Activated gamma-delta T cell (primary cell): ENCODE measurements around the gene MEAK7.

ENCODE experiments used
- DNase-seq: peaks from one replicate; lab custom pipeline; 2025; lab: John Stamatoyannopoulos, UW

The MEAK7 gene

DNA sequence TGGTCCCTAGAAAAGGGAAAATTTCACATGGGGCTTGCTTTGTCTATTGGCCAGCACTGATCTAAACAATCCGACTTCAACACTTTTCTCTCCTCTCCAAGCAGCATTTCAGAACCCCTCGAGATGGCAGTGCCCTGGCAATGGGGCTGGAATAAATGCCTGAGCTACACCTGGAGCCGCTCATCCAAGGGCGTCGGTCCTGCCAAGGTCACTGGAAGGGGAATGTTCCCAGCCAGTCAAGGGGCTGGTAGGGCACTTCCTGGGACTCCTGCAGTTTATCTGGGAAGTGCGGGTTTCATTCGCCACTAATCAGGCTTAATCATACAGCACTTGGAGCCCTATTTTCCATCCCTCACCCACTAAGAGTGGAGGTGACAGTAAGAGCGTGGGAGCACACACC is 17.1 kb downstream of the MEAK7 start:
- no peak for DNase-seq

DNA sequence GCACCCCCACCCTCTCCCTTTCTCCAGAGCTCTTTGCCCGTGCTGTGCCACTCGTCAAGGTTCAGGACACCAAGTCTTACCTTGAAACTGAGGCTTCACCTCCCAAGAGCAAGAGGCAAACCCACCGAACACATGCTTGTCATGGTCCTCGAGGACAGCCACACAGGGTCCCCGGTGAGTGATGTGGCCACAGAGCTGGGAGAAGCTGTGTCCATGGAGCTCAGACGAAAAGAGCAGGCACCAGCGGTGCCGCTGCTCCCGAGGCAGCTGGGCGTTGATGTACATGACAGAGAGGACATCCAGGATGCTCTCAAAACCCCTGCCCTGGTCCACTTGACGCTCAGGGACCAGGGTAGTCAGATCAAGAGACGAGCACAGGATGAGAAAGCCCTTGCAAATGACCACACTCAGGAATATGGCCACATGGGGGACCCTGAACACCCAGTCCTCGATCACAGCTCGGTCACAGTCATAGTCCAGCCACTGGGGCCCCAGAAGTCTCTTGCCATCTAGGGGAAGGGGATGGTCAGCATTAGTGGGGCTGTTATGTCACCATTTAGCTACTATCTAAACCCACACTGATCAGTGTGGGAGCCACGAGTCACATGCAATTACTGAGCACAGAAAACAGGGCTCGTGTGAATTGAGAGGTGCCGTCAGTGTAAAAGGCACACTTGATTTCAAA is 17.8 kb downstream of the MEAK7 start:
- DNase-seq: no peak

DNA sequence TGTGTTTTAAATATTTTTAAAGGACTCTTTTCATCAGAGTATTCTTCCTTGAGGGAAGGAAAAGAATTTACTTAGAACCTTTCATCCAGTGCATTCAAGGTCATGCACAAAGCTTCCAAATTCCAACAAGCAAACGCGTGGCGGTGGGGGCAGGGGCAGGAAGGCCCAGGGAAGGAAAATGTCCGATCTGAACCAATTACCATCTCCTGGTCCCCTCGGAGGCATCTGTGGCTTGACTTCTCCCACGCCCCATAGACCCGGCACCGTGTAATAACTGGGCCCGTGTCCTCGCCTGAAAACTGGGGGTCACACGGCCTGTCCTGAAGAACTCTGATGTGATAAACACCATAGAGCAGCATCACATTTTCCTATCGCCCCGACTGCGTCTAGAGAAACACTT is 18.3 kb downstream of the MEAK7 start:
- DNase-seq: no peak

DNA sequence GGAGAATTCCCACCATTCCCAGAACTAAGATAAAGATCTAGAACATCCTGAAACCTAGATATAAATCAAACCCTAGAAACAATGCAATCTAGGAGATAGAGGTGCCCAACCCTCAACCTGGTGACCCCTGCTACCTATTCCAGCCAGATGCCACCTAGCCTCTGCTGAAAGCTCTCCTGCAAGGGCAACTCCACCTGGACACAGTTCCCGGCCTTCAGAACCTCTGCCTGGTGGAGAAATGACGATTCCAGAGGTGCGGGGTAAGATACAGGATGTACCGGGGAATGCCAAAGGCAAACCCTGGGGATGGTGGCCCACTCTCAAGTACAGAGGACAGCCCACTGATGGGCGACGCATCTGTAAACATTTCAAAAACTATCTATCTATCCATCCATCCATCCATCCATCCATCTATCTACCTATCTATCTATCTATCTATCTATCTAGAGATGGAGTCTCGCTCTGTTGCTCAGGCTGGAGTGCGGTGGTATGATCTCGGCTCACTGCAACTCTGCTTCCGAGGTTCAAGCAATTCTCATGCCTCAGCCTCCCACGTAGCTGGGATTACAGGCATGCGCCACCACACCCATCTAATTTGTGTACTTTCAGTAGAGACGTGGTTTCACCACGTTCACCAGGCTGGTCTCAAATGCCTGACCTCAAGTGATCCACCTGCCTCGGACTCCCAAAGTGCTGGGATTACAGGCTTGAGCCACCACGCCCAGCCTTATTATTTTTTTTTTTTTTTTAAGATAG is 19.0 kb downstream of the MEAK7 start:
- no peak for DNase-seq

DNA sequence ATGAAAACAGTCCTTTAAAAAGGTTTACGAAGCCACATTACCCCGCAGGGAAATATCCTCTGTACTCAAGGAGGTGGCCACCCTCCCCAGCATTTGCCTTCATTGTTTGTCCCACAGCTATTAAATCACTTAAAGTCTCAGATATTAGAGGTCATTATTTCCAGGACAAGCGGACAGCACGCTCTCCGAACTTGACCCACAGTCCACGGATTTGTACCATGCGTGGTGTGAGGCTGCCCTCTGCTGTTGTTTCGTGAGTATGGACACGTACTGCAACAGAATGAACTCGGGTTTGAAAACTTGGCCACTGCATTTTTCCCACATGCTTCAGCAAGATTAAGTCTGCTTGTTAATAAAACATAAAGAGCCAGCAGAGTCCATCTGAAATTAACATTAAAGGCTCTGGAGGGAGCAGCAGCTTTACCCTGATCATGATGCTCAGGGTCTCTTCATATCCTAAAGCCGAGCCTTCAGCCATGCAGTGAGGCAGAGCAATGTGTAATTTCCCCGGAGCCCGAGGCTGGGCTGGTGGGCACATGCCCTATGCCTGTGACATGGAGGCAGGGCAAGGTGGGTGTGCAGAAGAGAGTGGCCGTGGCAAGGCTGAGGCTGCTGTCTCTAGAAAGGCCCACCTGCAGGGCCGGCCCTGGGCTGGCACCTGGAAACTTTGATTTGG is 19.7 kb downstream of the MEAK7 start:
- no peak for DNase-seq

DNA sequence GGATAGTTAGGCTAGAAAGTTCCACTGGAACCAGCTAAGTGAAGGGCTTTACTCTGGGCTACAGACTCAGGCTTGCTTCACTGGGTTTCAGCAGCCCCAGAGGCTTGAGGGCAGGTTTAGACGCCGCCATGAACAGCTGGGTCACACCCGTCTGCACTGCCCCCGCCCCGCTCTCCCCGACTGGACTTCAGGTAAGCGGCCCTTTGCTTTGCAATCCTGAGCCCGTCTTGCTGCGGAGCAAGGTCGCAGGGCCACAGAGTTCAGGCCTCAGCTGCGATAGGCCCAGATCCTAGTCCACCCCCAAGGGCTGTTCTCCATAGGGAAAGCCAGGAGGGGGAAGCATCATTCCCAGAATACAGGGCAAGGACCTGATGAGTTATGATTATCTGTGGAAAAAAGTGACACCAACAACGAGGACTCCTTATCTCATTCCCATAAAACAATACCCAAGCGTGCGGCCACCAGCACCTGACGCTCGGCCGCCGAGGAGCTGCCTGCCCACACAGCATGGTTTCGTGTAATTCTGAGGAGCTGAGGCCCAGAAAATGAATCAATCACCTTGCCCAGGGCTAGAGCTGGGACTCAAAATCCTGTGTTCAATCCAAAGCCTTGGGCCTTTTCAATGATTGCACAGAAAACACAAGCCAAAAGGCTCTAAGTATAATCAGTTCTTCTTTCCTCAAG is 20.4 kb downstream of the MEAK7 start:
- DNase-seq: no peak

DNA sequence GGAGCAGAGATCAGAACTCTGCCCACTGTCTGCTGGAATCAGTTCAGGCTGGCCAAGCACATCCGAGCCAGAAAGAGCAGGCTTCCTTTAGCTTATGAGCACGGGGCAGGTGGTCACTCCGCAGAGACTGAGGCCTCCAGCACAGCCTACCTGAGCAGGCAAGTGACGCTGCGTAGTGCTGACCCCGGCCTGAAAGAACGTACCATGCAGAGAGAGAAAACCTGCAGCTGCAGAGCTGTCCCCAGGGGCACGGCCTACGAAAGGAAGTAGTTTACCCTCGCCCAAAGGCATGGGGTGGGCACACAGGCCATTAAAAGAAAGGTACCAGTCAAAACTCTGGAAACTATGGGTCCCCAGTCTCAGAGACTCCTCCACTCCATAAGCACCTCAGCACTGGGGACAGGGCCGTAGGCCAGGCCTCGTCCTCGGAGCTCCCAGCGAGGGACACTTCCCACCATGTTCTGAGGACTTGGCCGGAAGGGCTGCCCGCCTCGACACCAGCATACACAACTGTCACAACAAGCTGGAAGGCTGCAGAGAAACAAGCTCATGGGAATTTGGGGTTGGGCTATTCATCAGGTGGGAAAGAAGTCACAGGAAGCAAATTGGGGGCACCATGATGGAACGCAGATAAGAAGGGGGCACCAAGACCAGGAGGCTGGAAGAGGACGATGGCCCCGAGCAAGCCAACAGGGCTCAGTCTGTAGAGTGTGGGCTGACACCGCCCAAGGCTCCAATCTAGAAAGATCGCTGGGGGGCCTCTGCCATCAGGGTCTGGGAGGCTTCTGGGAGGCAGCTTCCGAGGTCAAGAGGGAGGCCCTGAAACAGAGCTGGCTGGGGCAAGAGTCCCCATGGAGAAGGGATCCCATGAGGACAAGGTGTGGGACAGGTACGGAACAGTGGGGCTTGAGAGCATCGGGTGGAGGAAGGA is 21.2 kb downstream of the MEAK7 start:
- DNase-seq: no peak

DNA sequence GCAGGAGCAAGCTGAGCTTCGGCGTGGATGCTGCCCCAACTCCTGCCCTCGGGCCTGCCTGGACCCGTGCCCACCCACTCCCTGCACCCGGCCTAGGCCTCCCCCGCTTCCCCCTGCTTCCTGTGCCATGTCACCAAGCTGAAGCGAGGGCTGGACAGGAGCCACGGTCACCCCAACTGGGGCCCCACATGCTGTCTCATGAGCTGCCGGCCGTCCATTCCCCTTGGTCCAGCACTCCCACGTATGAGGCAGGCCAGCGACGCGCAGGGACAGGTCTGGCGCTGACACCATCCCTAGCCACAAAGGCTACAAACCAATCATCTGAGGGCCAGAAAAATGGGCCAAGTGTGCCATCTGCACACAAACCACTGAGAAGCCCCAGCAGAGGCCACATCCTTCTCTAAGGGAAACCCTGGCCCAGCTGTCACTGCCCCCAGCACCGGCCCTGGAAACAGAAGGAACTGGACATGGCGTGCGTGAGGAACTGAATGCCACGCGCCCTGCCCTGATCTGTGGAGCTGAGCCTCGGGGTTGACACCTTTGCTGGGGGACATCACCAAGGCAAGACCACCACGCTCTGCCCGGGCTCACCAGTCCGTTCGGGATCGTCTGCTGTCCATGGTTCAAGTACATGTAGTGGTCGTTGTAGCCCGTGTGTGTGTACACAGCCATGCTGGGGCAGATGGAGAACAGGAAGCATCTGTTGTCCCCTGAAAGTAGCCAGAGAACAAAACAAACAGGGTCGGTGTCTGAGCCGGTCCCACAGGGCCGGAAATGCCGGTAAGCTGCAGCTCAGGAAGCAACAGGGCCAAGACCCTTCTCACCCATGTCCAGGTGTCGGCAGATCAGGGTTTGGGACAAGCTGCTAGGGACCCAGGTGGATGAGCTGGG is 22.2 kb downstream of the MEAK7 start:
- DNase-seq: no peak

DNA sequence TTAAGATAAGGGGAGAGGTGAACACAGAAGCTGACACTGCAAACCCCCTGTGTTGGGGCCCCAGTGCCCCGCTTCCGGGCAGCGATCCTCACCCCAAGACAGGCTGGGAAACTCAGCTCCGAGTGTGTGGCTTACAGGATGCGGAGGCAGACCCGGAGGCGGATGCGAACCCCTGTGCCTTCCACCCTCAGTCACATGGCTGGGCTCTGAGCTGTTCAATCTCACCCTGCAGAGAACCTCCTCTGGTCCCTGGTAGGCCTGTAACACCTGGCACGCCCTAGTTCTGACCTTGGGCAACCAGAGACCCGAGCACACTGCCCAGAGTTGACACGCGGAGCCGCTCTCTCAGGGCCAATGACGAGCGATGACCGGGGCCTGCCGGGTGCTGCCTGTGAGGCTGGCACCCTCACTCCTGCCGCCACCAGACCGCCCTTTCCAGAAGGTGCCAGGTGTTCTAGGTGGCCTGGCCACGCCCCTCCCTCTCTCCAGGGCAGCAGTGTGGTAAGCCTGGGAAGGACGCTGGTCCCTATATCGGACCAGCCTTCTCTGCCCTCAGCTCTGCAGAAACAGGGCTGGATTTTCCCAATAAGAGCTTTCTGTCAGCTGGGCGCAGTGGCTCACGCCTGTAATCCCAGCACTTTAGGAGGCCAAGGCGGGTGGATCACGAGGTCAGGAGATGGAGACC is 23.3 kb downstream of the MEAK7 start:
- DNase-seq: no peak

DNA sequence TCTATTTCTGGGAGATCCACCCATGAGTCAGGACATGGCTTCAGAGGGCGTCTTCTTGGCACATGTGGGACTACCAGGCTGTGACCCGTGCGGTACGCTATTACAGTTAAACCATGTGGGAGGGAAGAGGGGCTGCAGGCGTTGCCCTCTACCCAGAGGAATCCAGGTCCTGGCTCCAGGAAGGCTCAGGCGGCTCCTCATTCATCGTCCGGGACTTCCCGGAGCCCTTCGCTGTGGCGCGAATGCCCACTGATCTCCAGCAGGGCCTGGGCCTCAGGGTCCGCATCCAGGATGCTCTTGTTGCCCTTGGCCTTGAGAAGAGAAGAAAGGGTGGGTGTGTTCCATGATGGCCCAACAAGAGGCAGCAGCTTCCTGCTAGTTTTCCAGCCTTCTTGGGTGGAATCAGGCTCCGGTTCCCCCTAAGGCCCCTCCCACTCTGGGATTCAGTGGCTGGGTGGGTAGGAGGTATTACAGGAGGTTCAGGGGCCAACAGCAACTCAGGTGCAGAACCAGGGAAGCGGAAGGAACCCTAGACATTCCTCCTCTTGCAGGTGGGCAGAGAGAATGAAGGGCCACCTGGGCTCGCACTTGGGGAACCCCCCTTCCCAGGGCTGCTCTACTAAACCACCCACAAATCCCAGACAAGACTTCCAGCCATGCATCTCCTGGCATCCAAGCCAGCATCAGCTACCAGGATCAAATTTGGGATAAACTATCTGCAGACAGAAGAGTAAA is 24.6 kb downstream of the MEAK7 start:
- DNase-seq: no peak

DNA sequence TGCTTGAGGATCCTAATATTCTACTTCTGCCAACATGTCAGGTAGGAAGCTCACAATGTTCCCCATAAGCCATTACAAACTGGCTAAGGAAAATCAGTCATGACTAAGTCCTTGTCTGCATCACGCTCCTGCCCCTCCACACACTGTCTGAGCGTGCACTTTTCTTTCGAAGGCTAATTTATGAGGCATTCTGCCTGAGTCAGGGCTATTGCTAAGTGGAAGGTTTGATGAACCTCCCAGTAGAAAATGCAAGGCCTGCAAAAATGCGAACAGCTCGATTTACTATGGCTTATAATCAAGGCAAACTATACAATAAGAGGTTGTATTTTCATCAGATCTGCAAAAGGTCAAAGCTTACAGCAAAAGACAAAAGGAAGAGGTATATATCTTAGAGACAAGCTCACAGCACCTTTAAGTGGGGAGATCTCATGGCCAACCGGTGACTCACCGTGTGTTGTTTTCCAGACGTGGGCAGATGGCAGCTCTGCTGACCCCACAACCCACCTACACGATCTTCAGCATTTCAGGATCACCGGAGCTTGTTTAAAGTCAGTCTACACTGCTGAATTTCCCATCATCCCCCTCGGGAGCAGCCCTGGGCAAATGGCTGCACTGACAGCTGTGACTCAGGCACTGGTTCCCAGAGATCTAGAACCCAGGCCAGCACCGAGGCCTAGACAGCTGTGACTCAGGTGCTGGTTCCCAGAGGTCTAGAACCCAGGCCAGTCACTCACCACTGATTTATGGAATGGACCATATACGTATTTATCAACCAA is 26.1 kb downstream of the MEAK7 start:
- no peak for DNase-seq

DNA sequence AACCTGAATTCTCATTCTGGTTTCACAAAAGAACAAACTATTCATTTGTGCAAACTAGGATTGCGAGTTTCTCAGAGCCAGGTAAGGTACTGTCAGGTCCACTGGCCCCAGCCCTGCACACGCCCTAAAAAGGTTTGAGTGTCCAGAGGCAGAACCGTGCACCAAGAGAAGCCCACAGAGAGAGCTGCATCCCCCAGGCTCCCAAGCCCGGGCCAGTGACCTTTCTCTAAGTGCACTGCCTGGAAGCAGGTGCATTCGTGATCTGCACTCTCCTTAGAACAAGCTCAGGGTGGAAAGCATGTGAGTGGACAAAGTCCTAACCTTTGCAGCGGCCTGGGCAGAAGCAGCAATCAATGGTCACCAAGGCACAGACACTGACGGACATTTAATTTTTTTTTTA is 26.8 kb downstream of the MEAK7 start:
- no peak for DNase-seq

DNA sequence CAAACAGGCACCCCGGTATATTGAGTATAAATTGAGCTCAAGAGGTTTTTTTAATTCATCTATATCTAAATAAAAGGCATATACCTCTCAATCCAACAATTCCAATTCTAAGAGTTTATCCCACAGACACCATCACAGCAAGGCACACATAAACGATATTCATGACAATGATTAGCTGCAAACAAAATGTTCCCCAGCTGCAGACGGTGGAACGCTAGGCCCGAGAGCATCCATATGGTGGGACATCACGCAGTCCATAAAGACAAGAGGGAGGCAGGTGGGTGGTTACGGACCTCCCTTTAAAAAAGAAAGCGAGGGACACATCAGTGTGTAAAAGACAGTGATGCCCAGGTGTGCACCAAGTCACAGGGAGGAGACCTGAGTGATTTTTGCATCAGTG is 28.1 kb downstream of the MEAK7 start:
- no peak for DNase-seq

DNA sequence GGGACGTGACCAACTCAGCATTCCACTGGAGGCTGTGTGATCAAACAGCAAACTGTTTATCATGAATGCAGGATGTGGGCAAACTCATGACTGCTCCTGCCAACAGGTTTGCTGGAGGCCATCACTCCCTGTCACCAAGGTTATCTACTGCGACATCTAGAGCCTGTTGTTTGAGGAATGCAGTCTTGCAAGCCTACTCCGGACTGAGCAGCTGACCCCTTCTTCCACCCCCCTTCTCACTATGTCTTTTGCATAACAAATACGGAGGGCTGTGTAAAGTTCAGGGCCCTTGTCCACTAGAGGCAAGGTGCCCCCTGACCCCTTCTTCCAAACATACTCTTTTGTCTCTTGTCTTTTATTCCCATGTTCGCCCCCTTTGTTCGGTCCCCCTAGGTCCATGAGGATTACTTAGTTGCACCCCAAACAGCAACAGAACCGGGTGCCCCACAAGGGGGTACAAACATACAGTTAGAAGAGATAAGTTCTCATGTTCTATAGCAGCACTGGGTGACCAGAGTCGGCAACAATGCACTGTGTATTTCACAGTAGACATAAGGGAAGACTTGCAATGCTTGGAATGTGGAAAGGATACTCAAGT is 28.7 kb downstream of the MEAK7 start:
- DNase-seq: no peak

DNA sequence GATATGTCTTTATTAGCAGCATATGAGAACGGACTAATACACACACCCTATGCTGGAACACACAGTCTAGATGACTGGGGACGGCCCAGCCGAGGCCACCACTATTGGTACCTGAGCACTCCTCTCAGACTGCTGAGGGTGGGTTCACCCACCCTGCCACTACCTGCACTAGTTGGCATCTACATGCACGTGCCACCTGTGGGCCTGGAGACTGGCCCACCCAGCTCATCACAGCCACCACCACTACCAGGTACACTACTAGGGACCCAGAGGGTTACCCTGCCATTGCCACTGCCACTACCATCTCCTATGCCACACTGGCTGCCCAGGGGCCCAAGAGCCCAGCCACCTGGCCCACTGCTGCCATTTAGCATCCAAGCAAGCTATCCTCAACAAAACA is 32.5 kb downstream of the MEAK7 start:
- no peak for DNase-seq

DNA sequence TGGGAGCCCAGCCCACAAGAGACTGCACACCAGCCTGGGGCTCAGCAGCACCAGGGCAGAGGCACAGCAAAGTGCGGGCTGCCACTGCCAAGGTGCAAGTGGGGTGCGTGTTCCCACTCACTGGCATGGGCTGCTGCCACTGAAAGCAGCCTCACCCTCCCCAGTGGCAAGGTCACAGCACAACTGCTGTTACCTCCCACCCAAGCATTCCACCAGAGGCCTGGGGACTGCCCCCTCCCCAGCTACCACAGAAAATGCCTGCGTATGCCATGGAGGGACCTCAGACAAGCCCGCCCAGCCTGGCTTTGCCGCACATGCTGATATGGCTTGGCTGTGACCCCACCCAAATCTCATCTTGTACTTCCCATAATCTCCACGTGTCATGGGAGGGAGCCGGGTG is 33.1 kb downstream of the MEAK7 start:
- DNase-seq: no peak

DNA sequence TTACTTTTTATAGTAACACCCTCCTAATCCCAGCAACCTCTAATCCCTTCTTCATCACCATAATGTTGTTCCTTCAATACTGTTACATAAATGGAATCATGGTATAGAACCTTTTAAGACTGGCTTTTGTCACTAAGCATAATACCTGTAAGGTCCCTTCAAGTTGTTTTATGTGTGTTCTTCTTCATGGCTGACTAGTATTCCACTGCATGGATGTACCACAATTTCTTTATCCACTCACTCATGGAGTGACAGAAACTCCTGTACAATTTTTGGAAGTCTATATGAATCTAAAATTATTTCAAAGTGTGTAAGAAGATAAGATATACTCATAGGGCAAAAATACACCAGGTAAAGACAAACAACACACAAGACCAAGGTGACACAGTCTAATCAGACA is 36.8 kb downstream of the MEAK7 start:
- DNase-seq: no peak

DNA sequence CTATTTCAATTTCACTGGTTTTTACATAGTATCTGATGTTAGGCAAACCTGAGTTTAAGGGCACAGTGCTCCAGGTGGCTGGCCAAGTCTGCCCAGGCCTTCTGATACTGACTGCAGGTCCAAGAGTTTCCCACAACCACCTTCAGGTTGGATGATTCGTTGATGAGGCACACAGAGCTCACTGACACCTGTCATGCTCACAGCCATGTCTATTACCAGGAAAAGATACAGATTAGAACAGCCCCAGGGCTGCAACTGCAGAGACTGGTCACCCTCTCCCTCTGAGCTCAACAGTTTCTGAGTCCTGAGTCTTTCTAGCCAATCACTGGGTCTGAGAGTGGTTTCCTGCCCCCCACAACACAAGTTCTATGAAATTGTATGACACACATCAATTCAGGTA is 37.2 kb downstream of the MEAK7 start:
- DNase-seq: no peak
